H9 (cell line): ENCODE measurements around the gene TFR2. TPM values are rescaled to one million over a fixed set of nuclear protein-coding genes. Genes with fewer than 3 reads are reported as not detected.

Experiments
- DNase-seq: peaks from one replicate; pipeline ENCODE4 v3.0.0-alpha.2; 2017
- H2AFZ ChIP-seq: one replicate; pipeline ENCODE4 v1.6.1; 2013; ENCODE audit warnings: mild to moderate bottlenecking, low read length, control low read depth, moderate library complexity
- H2AK5ac ChIP-seq: 2 replicates; pipeline ENCODE4 v1.6.1; 2013; ENCODE audit warnings: low read length, control low read depth, mixed read lengths; ENCODE audit not compliant: insufficient read length
- H2BK120ac ChIP-seq: one replicate; pipeline ENCODE4 v1.6.1; 2013; ENCODE audit warnings: low read depth, mild to moderate bottlenecking, low read length, control low read depth, inconsistent platforms; ENCODE audit not compliant: poor library complexity, severe bottlenecking
- H2BK12ac ChIP-seq: 2 replicates; pipeline ENCODE4 v1.6.1; 2013; ENCODE audit warnings: low read length, control low read depth, mixed read lengths, low read depth; ENCODE audit not compliant: insufficient read length
- H2BK15ac ChIP-seq: 2 replicates; pipeline ENCODE4 v1.6.1; 2013; ENCODE audit warnings: low read depth, low read length, control low read depth
- H2BK20ac ChIP-seq: one replicate; pipeline ENCODE4 v1.6.1; 2013; ENCODE audit warnings: low read depth, mild to moderate bottlenecking, low read length, control low read depth, inconsistent platforms; ENCODE audit not compliant: poor library complexity, severe bottlenecking
- H2BK5ac ChIP-seq: 2 replicates; pipeline ENCODE4 v1.6.1; 2013; ENCODE audit warnings: low read length, control low read depth, mixed read lengths; ENCODE audit not compliant: insufficient read length
- H3K14ac ChIP-seq: 2 replicates; pipeline ENCODE4 v1.6.1; 2013; ENCODE audit warnings: low read length, control low read depth; ENCODE audit not compliant: insufficient read depth
- H3K18ac ChIP-seq: 2 replicates; pipeline ENCODE4 v1.6.1; 2013; ENCODE audit warnings: low read depth, mild to moderate bottlenecking, mixed read lengths, low read length, control low read depth; ENCODE audit not compliant: insufficient read length
- H3K23ac ChIP-seq: 2 replicates; pipeline ENCODE4 v1.6.1; 2013; ENCODE audit warnings: low read length, control low read depth, mixed read lengths, low read depth; ENCODE audit not compliant: insufficient read length
- H3K23me2 ChIP-seq: 2 replicates; pipeline ENCODE4 v1.6.1; 2013; ENCODE audit warnings: low read depth, mild to moderate bottlenecking, mixed read lengths, low read length, control low read depth; ENCODE audit not compliant: insufficient read length, poor library complexity, severe bottlenecking
- H3K27ac ChIP-seq: 2 replicates; pipeline ENCODE4 v1.5.1; 2013; ENCODE audit warnings: low read length, control low read depth, mixed read lengths, low read depth; ENCODE audit not compliant: insufficient read length
- H3K27me3 ChIP-seq: 2 replicates; pipeline ENCODE4 v1.6.1; 2013; ENCODE audit warnings: low read length, control low read depth, inconsistent platforms; ENCODE audit not compliant: insufficient read depth
- H3K4ac ChIP-seq: 2 replicates; pipeline ENCODE4 v1.6.1; 2013; ENCODE audit warnings: low read depth, mild to moderate bottlenecking, control low read depth, inconsistent platforms, low read length, moderate library complexity
- H3K4me1 ChIP-seq: 2 replicates; pipeline ENCODE4 v1.6.1; 2013; ENCODE audit warnings: low read length, control low read depth, inconsistent platforms; ENCODE audit not compliant: insufficient read depth
- H3K4me2 ChIP-seq: 2 replicates; pipeline ENCODE4 v1.6.1; 2013; ENCODE audit warnings: low read length, control low read depth, mixed read lengths; ENCODE audit not compliant: insufficient read length, insufficient read depth
- H3K56ac ChIP-seq: 2 replicates; pipeline ENCODE4 v1.6.1; 2013; ENCODE audit warnings: low read depth, mild to moderate bottlenecking, mixed read lengths, low read length, control low read depth; ENCODE audit not compliant: insufficient read length
- H3K79me1 ChIP-seq: 2 replicates; pipeline ENCODE4 v1.6.1; 2013; ENCODE audit warnings: low read depth, mild to moderate bottlenecking, moderate library complexity, low read length, control low read depth, inconsistent platforms; ENCODE audit not compliant: insufficient read depth, poor library complexity, severe bottlenecking
- H3K79me2 ChIP-seq: 2 replicates; pipeline ENCODE4 v1.6.1; 2013; ENCODE audit warnings: low read length, control low read depth, inconsistent platforms; ENCODE audit not compliant: insufficient read depth
- H3K9ac ChIP-seq: 2 replicates; pipeline ENCODE4 v1.6.1; 2013; ENCODE audit warnings: low read length, control low read depth, mixed read lengths; ENCODE audit not compliant: insufficient read length; ENCODE audit errors: extremely low read depth
- H3K9me3 ChIP-seq: one replicate; pipeline ENCODE4 v1.6.1; 2013; ENCODE audit warnings: low read depth, low read length, inconsistent platforms; ENCODE audit not compliant: control insufficient read depth
- H3T11ph ChIP-seq: one replicate; pipeline ENCODE4 v1.6.1; 2013; ENCODE audit warnings: mild to moderate bottlenecking, low read length, control low read depth, inconsistent platforms
- H4K20me1 ChIP-seq: one replicate; pipeline ENCODE4 v1.6.1; 2013; ENCODE audit not compliant: control insufficient read depth, insufficient read length, insufficient read depth
- H4K5ac ChIP-seq: 2 replicates; pipeline ENCODE4 v1.6.1; 2013; ENCODE audit warnings: low read depth, mild to moderate bottlenecking, mixed read lengths, low read length, control low read depth; ENCODE audit not compliant: insufficient read length
- H4K8ac ChIP-seq: replicated peaks from 2 replicates; pipeline ENCODE4 v1.6.1; 2013; ENCODE audit warnings: low read length, control low read depth, mixed read lengths, low read depth; ENCODE audit not compliant: insufficient read length
- H4K91ac ChIP-seq: 2 replicates; pipeline ENCODE4 v1.6.1; 2013; ENCODE audit warnings: low read depth, mild to moderate bottlenecking, moderate library complexity, mixed read lengths, low read length, control low read depth; ENCODE audit not compliant: insufficient read length
- H3K27ac Mint-ChIP-seq, 3 experiments: 2 replicates in 2 of 3; 3 replicates in 1 of 3; pipeline ENCODE4 v1.8.0; 2020 to 2021; ENCODE audit warnings: mixed read lengths in 3 of 3, mild to moderate bottlenecking in 1 of 3, moderate library complexity in 1 of 3
- H3K27me3 Mint-ChIP-seq: 2 replicates; pipeline ENCODE4 v1.8.0; 2021; ENCODE audit warnings: low read depth, mild to moderate bottlenecking, moderate library complexity, mixed read lengths
- H3K36me3 Mint-ChIP-seq, 3 experiments: 2 replicates in 2 of 3; 3 replicates in 1 of 3; pipeline ENCODE4 v1.8.0; 2020 to 2021; ENCODE audit warnings: low read depth in 3 of 3, mixed read lengths in 3 of 3; ENCODE audit not compliant: insufficient read depth in 1 of 3
- H3K4me1 Mint-ChIP-seq, 2 experiments: 2 replicates each; pipeline ENCODE4 v1.8.0; 2020; ENCODE audit warnings: mixed read lengths in 2 of 2
- H3K4me3 Mint-ChIP-seq, 2 experiments: 2 replicates in 1 of 2; 3 replicates in 1 of 2; pipeline ENCODE4 v1.8.0; 2020 to 2021; ENCODE audit warnings: mild to moderate bottlenecking in 2 of 2, mixed read lengths in 2 of 2, moderate library complexity in 1 of 2
- H3K9me3 Mint-ChIP-seq, 2 experiments: 2 replicates in 1 of 2; 3 replicates in 1 of 2; pipeline ENCODE4 v1.8.0; 2020; ENCODE audit warnings: mild to moderate bottlenecking in 2 of 2, mixed read lengths in 2 of 2, moderate library complexity in 1 of 2
- WGBS: extraction: QIAGEN DNeasy Blood & Tissue Kit; methylation state at CpG from one replicate; pipeline ENCODE4 v1.1.7; 2013; ENCODE audit warnings: missing lambda C conversion rate, low lambda C conversion rate, mixed read lengths; ENCODE audit not compliant: insufficient read length; ENCODE audit errors: extremely low coverage; 5-methylcytosine and 5-hydroxymethylcytosine counted together
- total RNA-seq: library from RNA; stranded (reverse); gene quantifications from 2 replicates; pipeline ENCODE4 v1.2.1, GENCODE V29; 2021
- TF ChIP-seq, protein P1 (sequence below): fragments of 200-600 bp; sonication (generic); conservative IDR thresholded peaks from 3 replicates; pipeline ENCODE4 v1.8.0; 2021; ENCODE audit warnings: antibody characterized with exemption, mild to moderate bottlenecking

TFR2 gene
- total RNA-seq, 1 experiment from 2014 or later: 2.3 TPM

DNA sequence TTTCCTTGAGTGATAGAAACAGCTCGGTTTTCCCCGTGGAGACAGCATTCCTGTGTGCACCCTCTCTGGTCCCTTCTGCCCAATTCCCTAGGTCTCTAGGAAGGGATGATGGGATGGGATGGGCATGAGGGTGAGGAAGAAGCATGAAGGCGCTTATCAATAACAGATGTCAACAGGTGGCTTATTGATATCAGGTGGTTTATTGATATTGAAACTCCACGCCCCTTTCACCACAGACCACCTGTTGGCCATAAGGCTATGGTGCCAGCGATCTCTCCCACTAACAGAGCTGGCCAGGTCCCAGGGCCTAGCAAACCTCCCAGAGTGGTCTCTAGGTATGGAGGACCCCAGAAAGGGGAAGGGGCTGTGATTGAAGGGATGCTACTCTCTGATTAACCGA lies 21.1 kb downstream of the TFR2 start:
- no peak overlapping the region; a peak in 2 of 7 replicates for H3K27ac Mint-ChIP-seq
- H2BK12ac ChIP-seq: no peak overlapping the region

More for the DNA sequence above, 21.1 kb downstream of the TFR2 start:
- Histone ChIP-seq H3K79me1 (no peaks in the 10 kb centered on the region), H4K5ac (no peak overlapping the region), H3K4me1 (no peaks in the 10 kb centered on the region), H2BK20ac (no peak overlapping the region), H4K8ac (no peak overlapping the region), H2AK5ac (no peak overlapping the region), H4K91ac (no peak overlapping the region), H3K4me2 (no peak overlapping the region), H3K23ac (no peak overlapping the region), H3K9me3 (no peaks in the 10 kb centered on the region), H3K14ac (no peak overlapping the region), H3K18ac (no peak overlapping the region), H3T11ph (no peak overlapping the region), H3K27ac (no peak overlapping the region), H2BK120ac (no peak overlapping the region), H2BK15ac (no peak overlapping the region), H3K79me2 (no peaks in the 10 kb centered on the region), H2BK5ac (no peak overlapping the region), H4K20me1 (no peaks in the 10 kb centered on the region), H3K23me2 (no peaks in the 10 kb centered on the region), H2AFZ (no peak overlapping the region), H3K56ac (no peak overlapping the region), H3K9ac (no peak overlapping the region), H3K4ac (no peak overlapping the region), H3K27me3 (no peaks in the 10 kb centered on the region)
- TF ChIP-seq, protein P1, sequence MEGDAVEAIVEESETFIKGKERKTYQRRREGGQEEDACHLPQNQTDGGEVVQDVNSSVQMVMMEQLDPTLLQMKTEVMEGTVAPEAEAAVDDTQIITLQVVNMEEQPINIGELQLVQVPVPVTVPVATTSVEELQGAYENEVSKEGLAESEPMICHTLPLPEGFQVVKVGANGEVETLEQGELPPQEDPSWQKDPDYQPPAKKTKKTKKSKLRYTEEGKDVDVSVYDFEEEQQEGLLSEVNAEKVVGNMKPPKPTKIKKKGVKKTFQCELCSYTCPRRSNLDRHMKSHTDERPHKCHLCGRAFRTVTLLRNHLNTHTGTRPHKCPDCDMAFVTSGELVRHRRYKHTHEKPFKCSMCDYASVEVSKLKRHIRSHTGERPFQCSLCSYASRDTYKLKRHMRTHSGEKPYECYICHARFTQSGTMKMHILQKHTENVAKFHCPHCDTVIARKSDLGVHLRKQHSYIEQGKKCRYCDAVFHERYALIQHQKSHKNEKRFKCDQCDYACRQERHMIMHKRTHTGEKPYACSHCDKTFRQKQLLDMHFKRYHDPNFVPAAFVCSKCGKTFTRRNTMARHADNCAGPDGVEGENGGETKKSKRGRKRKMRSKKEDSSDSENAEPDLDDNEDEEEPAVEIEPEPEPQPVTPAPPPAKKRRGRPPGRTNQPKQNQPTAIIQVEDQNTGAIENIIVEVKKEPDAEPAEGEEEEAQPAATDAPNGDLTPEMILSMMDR: no peak
- Mint-ChIP-seq H3K9me3 (no peaks in the 10 kb centered on the region; a peak in 1 of 5 replicates), H3K4me3 (no peak overlapping the region), H3K4me1 (no peaks in the 10 kb centered on the region; a peak in 1 of 4 replicates), H3K27me3 (peaks cover 9% of the 10 kb centered on the region), H3K36me3 (no peaks in the 10 kb centered on the region)
- DNase-seq: no peak
- WGBS: no CpG with 5 or more reads among the region's 6 CpGs
